MCF 10A (cell line): ENCODE measurements around the gene GOLGA5. TPM values are rescaled to one million over a fixed set of nuclear protein-coding genes. Genes with fewer than 3 reads are reported as not detected.
"Not testable (repeated sequence)": the region's sequence is repeated elsewhere in the genome, so short reads cannot be mapped to it uniquely, and the experiment has no call there.

ENCODE experiments used
- BruUV-seq: library from RNA; stranded (reverse); fragments of 400-500 nt; replicated peaks from 2 replicates; lab custom pipeline; 2021; lab: Mats Ljungman, UMichigan
- CTCF ChIA-PET: fragments of 300-600 bp; sonication (Branson Sonifier 250); formaldehyde crosslinking; extraction: SDS; loops from one replicate; lab custom pipeline; 2021; ENCODE audit warnings: antibody characterized with exemption, inconsistent platforms; lab: Yijun Ruan, JAX
- POLR2A ChIA-PET: fragments of 300-600, 350-650 bp; sonication (Branson Sonifier 250); formaldehyde crosslinking; extraction: SDS; loops from one replicate; lab custom pipeline; 2020; ENCODE audit warnings: antibody characterized with exemption, inconsistent platforms; lab: Yijun Ruan, JAX
- DNase-seq: peaks from one replicate; pipeline ENCODE4 v3.0.0-alpha.2; 2018; ENCODE audit not compliant: unreplicated experiment
- H3K27ac Mint-ChIP-seq: one replicate; pipeline ENCODE4 v1.8.0; 2022; ENCODE audit warnings: mild to moderate bottlenecking, low read depth, mixed read lengths; ENCODE audit not compliant: unreplicated experiment
- H3K27me3 Mint-ChIP-seq: one replicate; pipeline ENCODE4 v1.8.0; 2022; ENCODE audit warnings: mixed read lengths; ENCODE audit not compliant: insufficient read depth, unreplicated experiment
- H3K36me3 Mint-ChIP-seq: one replicate; pipeline ENCODE4 v1.8.0; 2022; ENCODE audit warnings: mild to moderate bottlenecking, moderate library complexity, mixed read lengths; ENCODE audit not compliant: insufficient read depth, unreplicated experiment
- H3K4me1 Mint-ChIP-seq: one replicate; pipeline ENCODE4 v1.8.0; 2022; ENCODE audit warnings: mixed read lengths; ENCODE audit not compliant: insufficient read depth, unreplicated experiment
- H3K4me3 Mint-ChIP-seq: one replicate; pipeline ENCODE4 v1.8.0; 2022; ENCODE audit warnings: mild to moderate bottlenecking, moderate library complexity, mixed read lengths; ENCODE audit not compliant: unreplicated experiment
- H3K9me3 Mint-ChIP-seq: one replicate; pipeline ENCODE4 v1.8.0; 2022; ENCODE audit warnings: mixed read lengths; ENCODE audit not compliant: unreplicated experiment
- intact Hi-C: fragments of 100-400 bp; cut with micrococcal nuclease; formaldehyde crosslinking; loops from 2 replicates; pipeline ENCODE4 v1.14.1; 2022
- total RNA-seq: library from RNA; stranded (reverse); gene quantifications from 2 replicates; pipeline ENCODE4 v1.2.3, GENCODE V29; 2022
- TF ChIP-seq, protein P1 (sequence below): fragments of 200-600 bp; IDR thresholded peaks from one replicate; pipeline ENCODE4 v1.8.0; 2022; ENCODE audit warnings: antibody characterized with exemption, mild to moderate bottlenecking; ENCODE audit not compliant: unreplicated experiment

The GOLGA5 gene
- total RNA-seq, 1 experiment from 2014 or later, result 64.8 TPM

DNA sequence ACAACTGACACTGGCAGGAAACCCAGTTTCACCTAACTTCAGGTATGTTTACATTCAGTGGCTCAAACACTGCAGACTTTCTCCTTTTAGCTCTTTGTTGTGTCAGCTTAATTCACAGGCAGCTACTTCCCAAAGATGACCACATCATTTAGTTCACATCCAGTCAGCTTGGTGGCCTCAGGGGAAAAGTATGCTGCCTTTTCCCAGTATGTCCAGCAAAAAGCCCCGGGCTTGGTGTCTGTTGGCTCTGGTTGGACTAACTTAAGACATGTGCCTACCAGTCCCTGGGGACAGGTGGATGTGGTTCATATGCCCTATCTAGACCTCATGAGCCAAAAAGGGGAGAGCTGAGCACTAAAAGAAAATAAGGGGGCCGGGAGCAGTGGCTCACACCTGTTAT is 56.4 kb downstream of the GOLGA5 start:
- CTCF ChIA-PET, result interaction anchor here (0.6 kb wide), 2 partner anchors 81 to 768 kb away, joined by 3 to 5 read pairs; no protein-coding TSS in a partner anchor
- H3K4me3 Mint-ChIP-seq, result no peak overlapping the region

DNA sequence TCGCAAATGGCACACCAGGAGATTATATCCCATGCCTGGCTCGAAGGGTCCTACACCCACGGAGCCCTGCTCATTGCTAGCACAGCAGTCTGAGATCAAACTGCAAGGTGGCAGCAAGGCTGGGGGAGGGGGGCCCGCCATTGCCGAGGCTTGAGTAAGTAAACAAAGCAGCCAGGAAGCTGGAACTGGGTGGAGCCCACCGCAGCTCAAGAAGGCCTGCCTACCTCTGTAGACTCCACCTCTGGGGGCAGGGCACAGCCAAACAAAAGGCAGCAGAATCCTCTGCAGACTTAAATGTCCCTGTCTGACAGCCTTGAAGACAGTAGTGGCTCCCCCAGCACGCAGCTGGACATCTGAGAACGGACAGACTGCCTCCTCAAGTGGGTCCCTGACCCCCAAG is 59.0 kb downstream of the GOLGA5 start:
- H3K4me3 Mint-ChIP-seq, H3K27ac Mint-ChIP-seq, BruUV-seq, DNase-seq, H3K36me3 Mint-ChIP-seq, intact Hi-C loops, H3K9me3 Mint-ChIP-seq, POLR2A ChIA-PET, H3K4me1 Mint-ChIP-seq: not testable (repeated sequence)
- CTCF ChIA-PET, result interaction anchor here (0.8 kb wide), 1 partner anchor 28 kb away, joined by 3 read pairs; no protein-coding TSS in a partner anchor
- H3K27me3 Mint-ChIP-seq, result peaks cover 32% of the 10 kb centered on the region

More for the DNA sequence above, 56.4 kb downstream of the GOLGA5 start:
- no peak overlapping the region for H3K27ac Mint-ChIP-seq
- peaks cover 4% of the 10 kb centered on the region for H3K9me3 Mint-ChIP-seq
- intact Hi-C loops, result no loop called here
- no peaks in the 10 kb centered on the region for H3K36me3 Mint-ChIP-seq
- peaks cover 10% of the 10 kb centered on the region for H3K4me1 Mint-ChIP-seq
- TF ChIP-seq, protein P1, sequence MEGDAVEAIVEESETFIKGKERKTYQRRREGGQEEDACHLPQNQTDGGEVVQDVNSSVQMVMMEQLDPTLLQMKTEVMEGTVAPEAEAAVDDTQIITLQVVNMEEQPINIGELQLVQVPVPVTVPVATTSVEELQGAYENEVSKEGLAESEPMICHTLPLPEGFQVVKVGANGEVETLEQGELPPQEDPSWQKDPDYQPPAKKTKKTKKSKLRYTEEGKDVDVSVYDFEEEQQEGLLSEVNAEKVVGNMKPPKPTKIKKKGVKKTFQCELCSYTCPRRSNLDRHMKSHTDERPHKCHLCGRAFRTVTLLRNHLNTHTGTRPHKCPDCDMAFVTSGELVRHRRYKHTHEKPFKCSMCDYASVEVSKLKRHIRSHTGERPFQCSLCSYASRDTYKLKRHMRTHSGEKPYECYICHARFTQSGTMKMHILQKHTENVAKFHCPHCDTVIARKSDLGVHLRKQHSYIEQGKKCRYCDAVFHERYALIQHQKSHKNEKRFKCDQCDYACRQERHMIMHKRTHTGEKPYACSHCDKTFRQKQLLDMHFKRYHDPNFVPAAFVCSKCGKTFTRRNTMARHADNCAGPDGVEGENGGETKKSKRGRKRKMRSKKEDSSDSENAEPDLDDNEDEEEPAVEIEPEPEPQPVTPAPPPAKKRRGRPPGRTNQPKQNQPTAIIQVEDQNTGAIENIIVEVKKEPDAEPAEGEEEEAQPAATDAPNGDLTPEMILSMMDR, result no peak
- peak; percentile 5 for DNase-seq
- no TSS peak for BruUV-seq
- H3K27me3 Mint-ChIP-seq, result peaks cover 22% of the 10 kb centered on the region
- POLR2A ChIA-PET, result interaction anchor here (0.6 kb wide), 1 partner anchor 12 kb away, joined by 3 read pairs; no protein-coding TSS in a partner anchor

DNA sequence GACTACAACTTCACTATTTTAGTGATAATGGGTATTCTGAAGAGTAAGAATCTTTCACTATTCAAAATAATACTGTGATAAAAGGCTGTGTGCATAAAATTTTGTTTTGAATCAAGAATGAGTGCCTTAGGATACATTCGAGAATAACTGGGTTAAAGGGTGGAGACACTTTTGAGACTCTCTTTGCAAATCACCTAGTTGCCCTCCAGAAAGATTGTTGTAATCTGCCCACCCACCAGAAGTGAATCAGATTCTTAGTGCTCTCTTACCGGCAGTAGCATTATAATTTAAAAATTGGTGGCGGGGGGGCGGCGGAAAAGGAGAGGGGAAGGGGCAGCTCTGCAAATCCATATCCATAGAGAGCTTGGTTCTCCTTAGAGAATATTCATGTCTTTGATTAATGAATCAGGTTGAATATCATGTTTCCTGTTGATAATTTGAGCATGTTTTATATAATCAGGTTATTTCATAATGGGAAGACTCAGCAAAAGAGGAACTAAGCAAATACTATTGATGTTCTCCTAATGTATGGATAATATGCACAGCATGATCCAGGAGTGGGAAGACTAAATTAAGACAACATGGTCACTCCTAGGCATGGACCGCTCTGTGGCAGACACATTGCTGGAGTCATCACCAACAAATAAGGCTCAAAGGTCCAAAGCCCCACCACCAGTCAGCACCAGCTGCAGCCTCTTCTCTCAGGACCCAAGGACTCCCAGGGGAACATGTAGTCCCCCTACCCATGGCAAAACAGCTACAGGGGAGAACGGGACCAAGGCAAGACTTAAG is 66.1 kb downstream of the GOLGA5 start:
- no TSS peak for BruUV-seq
- POLR2A ChIA-PET, result no interaction called here
- CTCF ChIA-PET, result no interaction called here
- TF ChIP-seq, protein P1, result no peak
- intact Hi-C loops, result no loop called here
- H3K27ac Mint-ChIP-seq, result no peak overlapping the region
- H3K4me3 Mint-ChIP-seq, result no peak overlapping the region
- H3K36me3 Mint-ChIP-seq, result no peaks in the 10 kb centered on the region
- peaks cover 35% of the 10 kb centered on the region for H3K27me3 Mint-ChIP-seq
- no peak for DNase-seq
- H3K4me1 Mint-ChIP-seq, result no peaks in the 10 kb centered on the region
- peaks cover 2% of the 10 kb centered on the region for H3K9me3 Mint-ChIP-seq

DNA sequence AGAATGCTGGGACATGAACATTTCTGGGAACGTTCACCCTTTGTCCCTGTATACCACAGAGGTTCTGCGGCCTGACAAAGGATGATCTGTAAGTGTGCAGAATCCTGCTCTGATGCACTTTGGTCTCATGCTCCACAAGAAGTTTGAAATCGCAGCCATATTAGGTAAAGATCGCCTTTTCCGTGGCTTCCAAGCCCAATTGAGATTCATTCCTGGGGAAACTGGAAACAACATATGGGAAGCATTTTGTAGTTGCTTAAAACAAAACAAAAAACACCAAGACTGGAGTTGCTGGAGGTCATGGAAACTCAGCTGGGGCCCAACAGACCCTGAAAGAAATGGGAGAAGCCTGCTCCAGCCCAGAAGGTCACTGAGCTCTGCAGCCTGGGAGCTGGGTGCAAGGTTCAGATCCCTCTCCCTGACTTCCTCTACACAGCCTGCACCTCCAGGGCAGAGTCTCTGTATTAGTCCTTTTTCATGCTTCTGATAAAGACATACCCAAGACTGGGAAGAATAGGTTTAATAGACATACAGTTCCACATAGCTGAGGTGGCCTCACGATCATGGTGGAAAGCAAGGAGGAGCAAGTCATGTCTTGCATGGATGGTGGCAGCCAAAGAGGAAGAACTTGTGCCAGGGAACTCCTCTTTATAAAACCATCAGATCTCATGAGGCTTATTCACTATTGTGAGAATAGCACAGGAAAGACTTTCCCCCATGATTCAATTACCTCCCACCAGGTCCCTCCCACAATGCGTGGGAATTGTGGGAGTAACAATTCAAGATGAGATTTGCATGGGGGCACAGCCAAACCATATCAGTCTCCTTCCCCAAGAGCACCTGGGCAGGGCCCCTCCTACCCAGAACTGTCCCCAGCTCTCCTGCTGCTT is 68.0 kb downstream of the GOLGA5 start:
- Mint-ChIP-seq H3K36me3 (no peaks in the 10 kb centered on the region), H3K4me1 (no peaks in the 10 kb centered on the region), H3K4me3 (no peak overlapping the region), H3K27ac (no peak overlapping the region), H3K9me3 (peaks cover 7% of the 10 kb centered on the region), H3K27me3 (peaks cover 30% of the 10 kb centered on the region)
- DNase-seq, result no peak
- CTCF ChIA-PET, result interaction anchor here (0.6 kb wide), 1 partner anchor 25 kb away, joined by 4 read pairs; no protein-coding TSS in a partner anchor
- POLR2A ChIA-PET, result no interaction called here
- TF ChIP-seq, protein P1, result no peak
- BruUV-seq, result no TSS peak
- intact Hi-C loops, result no loop called here
